Testis (tissue), 2 donors: ENCODE measurements around the gene PPP1R17.

Experiments used
- CTCF ChIP-seq, 3 experiments: fragments of 450-650 bp in 2 of 3; fragments of 200-600 bp in 1 of 3; sonication (generic) in 1 of 3; IDR thresholded peaks; one replicate each; pipeline ENCODE4 v1.5.1; 2016 to 2019; ENCODE audit warnings: antibody characterized with exemption in 3 of 3, mild to moderate bottlenecking in 2 of 3, moderate library complexity in 1 of 3
- POLR2A ChIP-seq: fragments of 450-650 bp; IDR thresholded peaks from one replicate; pipeline ENCODE4 v1.6.1; 2017; ENCODE audit warnings: antibody characterized with exemption, mild to moderate bottlenecking, moderate library complexity

- no peak for TF ChIP-seq CTCF (IDR thresholded peaks at IDR 0.05)
- no peak for TF ChIP-seq POLR2A
These were observed 23.2 kb downstream of the PPP1R17 start for GRCh38 chr7:31710171-31710570.
